Endothelial cell of umbilical vein (primary cell): Measurements from ENCODE around the gene TEDC1. TPM values are rescaled to one million over a fixed set of nuclear protein-coding genes. Genes with fewer than 3 reads are reported as not detected.
A peak's percentile ranks its signal among the peaks of the same experiment; 100 is the strongest.

Experiments
- BruUV-seq: library from RNA; stranded (reverse); fragments of 400-500 nt; replicated peaks from 2 replicates; lab custom pipeline; 2021; lab: Mats Ljungman, UMichigan
- CTCF ChIA-PET: fragments of 300-600, 350-600 bp; sonication (Branson Sonifier 250); formaldehyde crosslinking; loops from one replicate; lab custom pipeline; 2021; ENCODE audit warnings: antibody characterized with exemption, inconsistent platforms; lab: Charles Lee
- POLR2A ChIA-PET: fragments of 300-600, 350-600 bp; sonication (Branson Sonifier 250); formaldehyde crosslinking; loops from one replicate; lab custom pipeline; 2021; ENCODE audit warnings: antibody characterized with exemption, inconsistent platforms; lab: Charles Lee
- DNase-seq: peaks from one replicate; pipeline ENCODE4 v3.0.0-alpha.2; 2011; ENCODE audit warnings: low read depth, low spot score
- FAIRE-seq: peaks from 2 replicates; lab custom pipeline; 2011; peaks lifted over from hg19 to GRCh38; lab: Jason Lieb, UNC
- H2AFZ ChIP-seq: 2 replicates; pipeline ENCODE4 v1.6.0; 2012; ENCODE audit warnings: low read depth, low read length, control low read depth, inconsistent platforms
- H3K27ac ChIP-seq: 2 replicates; pipeline ENCODE4 v1.5.1; 2011; ENCODE audit warnings: low read depth, mild to moderate bottlenecking, control low read depth, low read length, moderate library complexity; ENCODE audit not compliant: insufficient read depth
- H3K27me3 ChIP-seq, 2 experiments: 2 replicates each; pipeline versions ENCODE4 v1.6.0 to v1.6.1; 2011; ENCODE audit warnings: low read length in 2 of 2, mixed read lengths in 1 of 2; ENCODE audit not compliant: control insufficient read depth in 2 of 2, insufficient read depth in 2 of 2
- H3K36me3 ChIP-seq, 2 experiments: 2 replicates in 1 of 2; 3 replicates in 1 of 2; pipeline ENCODE4 v1.5.1; 2011; ENCODE audit warnings: low read length in 2 of 2, mild to moderate bottlenecking in 1 of 2, moderate library complexity in 1 of 2; ENCODE audit not compliant: control insufficient read depth in 2 of 2, insufficient read depth in 2 of 2; ENCODE audit errors: extremely low read depth in 1 of 2
- H3K4me1 ChIP-seq: 3 replicates; pipeline ENCODE4 v1.5.1; 2011; ENCODE audit warnings: mild to moderate bottlenecking, low read length; ENCODE audit not compliant: control insufficient read depth, insufficient read depth; ENCODE audit errors: extremely low read depth
- H3K4me2 ChIP-seq: 2 replicates; pipeline ENCODE4 v1.6.1; 2011; ENCODE audit warnings: low read length, control low read depth, mixed read lengths; ENCODE audit not compliant: insufficient read depth
- H3K4me3 ChIP-seq, 3 experiments: fragments of 200-600 bp in 1 of 3; sonication (generic), shearing (Covaris generic) in 1 of 3; replicated peaks in 1 of 3; 2 replicates each; pipeline ENCODE4 v1.5.1; 2011 to 2016; ENCODE audit warnings: control low read depth in 3 of 3, low read length in 3 of 3, mild to moderate bottlenecking in 2 of 3, inconsistent platforms in 1 of 3, low read depth in 1 of 3, moderate library complexity in 1 of 3; ENCODE audit not compliant: insufficient read depth in 1 of 3
- H3K79me2 ChIP-seq: 2 replicates; pipeline ENCODE4 v1.6.0; 2012; ENCODE audit warnings: low read length, inconsistent platforms; ENCODE audit not compliant: control insufficient read depth, insufficient read depth
- H3K9ac ChIP-seq: replicated peaks from 2 replicates; pipeline ENCODE3; 2011; ENCODE audit warnings: low read length, control low read depth; ENCODE audit not compliant: insufficient read depth; ENCODE audit errors: extremely low read depth
- H3K9me1 ChIP-seq: replicated peaks from 3 replicates; pipeline ENCODE4 v1.6.0; 2011; ENCODE audit warnings: mild to moderate bottlenecking, low read length; ENCODE audit not compliant: control insufficient read depth, insufficient read depth; ENCODE audit errors: extremely low read depth
- H3K9me3 ChIP-seq: replicated peaks from 2 replicates; pipeline ENCODE4 v1.5.1; 2012; ENCODE audit warnings: low read length, inconsistent platforms; ENCODE audit not compliant: control insufficient read depth, insufficient read depth
- H4K20me1 ChIP-seq: replicated peaks from 2 replicates; pipeline ENCODE3; 2011; ENCODE audit warnings: mild to moderate bottlenecking, low read length; ENCODE audit not compliant: control insufficient read depth, insufficient read depth; ENCODE audit errors: extremely low read depth
- EZH2 ChIP-seq: IDR thresholded peaks from 2 replicates; pipeline ENCODE4 v1.6.1; 2012; ENCODE audit warnings: borderline replicate concordance, low read depth, mild to moderate bottlenecking, moderate library complexity, low read length, inconsistent platforms; ENCODE audit not compliant: severe bottlenecking
- GATA2 ChIP-seq: IDR thresholded peaks from 2 replicates; pipeline ENCODE4 v1.7.0; 2011; ENCODE audit warnings: low read depth, mild to moderate bottlenecking, moderate library complexity, mixed read lengths, low read length; ENCODE audit not compliant: insufficient read length, insufficient read depth
- JUN ChIP-seq: IDR thresholded peaks from 2 replicates; pipeline ENCODE4 v1.6.1; 2011; ENCODE audit warnings: borderline replicate concordance, low read depth; ENCODE audit not compliant: insufficient read length, insufficient read depth
- MYC ChIP-seq: IDR thresholded peaks from one replicate; pipeline ENCODE4 v1.6.1; 2011; ENCODE audit warnings: mild to moderate bottlenecking, low read depth, low read length
- POLR2A ChIP-seq: IDR thresholded peaks from 2 replicates; pipeline ENCODE4 v1.6.1; 2012; ENCODE audit warnings: low read depth, mild to moderate bottlenecking, control low read depth, low read length
- POLR2AphosphoS5 ChIP-seq: IDR thresholded peaks from 2 replicates; pipeline ENCODE4 v1.6.1; 2012; ENCODE audit warnings: low read depth, mild to moderate bottlenecking, control low read depth, low read length, moderate library complexity; ENCODE audit not compliant: insufficient read depth
- dilution Hi-C: fragments of 300-500 bp; cut with MboI; formaldehyde crosslinking; loops from one replicate; pipeline ENCODE4 v1.15.0; 2019; ENCODE audit warnings: low sequenced_read_pairs; ENCODE audit not compliant: extremely low pct_ligation_motif_present
- intact Hi-C: fragments of 100-400 bp; cut with micrococcal nuclease; formaldehyde crosslinking; loops from one replicate; pipeline ENCODE4 v1.10.0; 2022
- polyA plus RNA-seq, 4 experiments: library from polyadenylated mRNA; depleted of rRNA in 3 of 4; stranded (reverse) in 3 of 4; unstranded in 1 of 4; fragments of >200 nt; gene quantifications; 2 replicates each; pipeline versions ENCODE4 v1.2.1 to v1.2.3, GENCODE V29; 2011 to 2012; ENCODE audit warnings: missing spikeins in 1 of 4
- total RNA-seq: library from RNA; stranded (reverse); gene quantifications from 2 replicates; pipeline ENCODE4 v1.2.3, GENCODE V29; 2021
- TF ChIP-seq, protein P1 (sequence below), 2 donors: IDR thresholded peaks; 1 replicate in 1 of 2; 2 replicates in 1 of 2; pipeline ENCODE4 v1.5.1; 2011; ENCODE audit warnings: low read length in 2 of 2, mild to moderate bottlenecking in 2 of 2, moderate library complexity in 2 of 2, control low read depth in 1 of 2, inconsistent platforms in 1 of 2, low read depth in 1 of 2; ENCODE audit not compliant: insufficient read depth in 1 of 2; ENCODE audit errors: extremely low read depth in 1 of 2
- TF ChIP-seq, protein P2 (sequence below): IDR thresholded peaks from 2 replicates; pipeline ENCODE4 v1.6.1; 2011; ENCODE audit not compliant: insufficient read depth, insufficient read length

TEDC1 gene
- total and polyA plus RNA-seq, 2 donors (not counting 3 experiments of a cell fraction or from before 2014, with no cell fraction given): 16.5 to 25.3 TPM

DNA sequence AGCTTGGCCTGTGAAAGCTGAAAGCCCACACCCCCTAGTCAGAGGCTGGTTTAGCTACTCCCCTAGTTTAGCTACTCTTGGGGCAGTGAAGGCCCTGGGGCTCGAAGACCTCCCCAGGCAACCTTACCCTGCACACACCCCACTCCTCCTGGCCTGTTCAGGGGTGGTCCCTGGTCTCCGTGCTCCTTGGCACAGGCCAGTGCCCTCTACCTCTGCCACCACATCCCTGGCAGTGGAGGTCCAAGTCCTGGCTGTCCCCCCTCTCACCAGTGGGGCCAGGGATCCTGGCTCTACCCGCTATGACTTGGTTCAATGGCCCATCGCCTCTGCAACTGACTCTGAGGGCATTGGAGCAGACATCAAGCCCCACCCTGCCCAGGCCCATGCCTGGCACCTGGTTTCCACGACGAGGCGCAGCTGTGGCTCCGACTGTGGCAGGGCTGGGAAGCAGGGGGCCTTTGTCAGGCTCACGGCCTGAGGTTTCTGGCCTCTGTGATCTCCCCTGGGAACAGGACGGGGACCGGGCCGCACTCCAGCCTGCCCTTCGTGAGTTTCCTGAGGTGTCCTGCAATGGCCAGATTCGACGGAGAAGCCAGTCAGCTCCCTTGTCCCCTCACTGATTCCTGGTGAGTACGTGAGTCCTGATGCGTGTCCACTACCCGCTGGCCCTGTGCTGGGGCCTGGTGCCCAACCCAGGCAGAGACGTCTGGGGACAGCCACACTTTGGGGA is 41.0 kb downstream of the TEDC1 start:
- intact Hi-C loops (no loop called here), dilution Hi-C loops (no loop called here)
- Histone ChIP-seq H3K79me2 (no peaks in the 10 kb centered on the region), H2AFZ (no peak overlapping the region), H3K9me3 (no peaks in the 10 kb centered on the region), H3K4me2 (no peak overlapping the region), H4K20me1 (no peaks in the 10 kb centered on the region), H3K4me3 (no peak overlapping the region), H3K27ac (no peak overlapping the region), H3K9ac (no peak overlapping the region), H3K9me1 (no peaks in the 10 kb centered on the region), H3K36me3 (no peaks in the 10 kb centered on the region), H3K27me3 (peaks cover 0 to 2% of the 10 kb centered on the region in 2 experiments), H3K4me1 (peaks cover 15% of the 10 kb centered on the region)
- CTCF ChIA-PET: interaction anchor here (0.7 to 1.9 kb wide), 5 partner anchors 13 to 162 kb away, joined by 3 to 15 read pairs (median 5); no protein-coding TSS in a partner anchor
- no peak for TF ChIP-seq GATA2
- TF ChIP-seq MYC: no peak
- no TSS peak for BruUV-seq
- no peak for FAIRE-seq
- no peak for DNase-seq
- POLR2A ChIA-PET: no interaction called here

DNA sequence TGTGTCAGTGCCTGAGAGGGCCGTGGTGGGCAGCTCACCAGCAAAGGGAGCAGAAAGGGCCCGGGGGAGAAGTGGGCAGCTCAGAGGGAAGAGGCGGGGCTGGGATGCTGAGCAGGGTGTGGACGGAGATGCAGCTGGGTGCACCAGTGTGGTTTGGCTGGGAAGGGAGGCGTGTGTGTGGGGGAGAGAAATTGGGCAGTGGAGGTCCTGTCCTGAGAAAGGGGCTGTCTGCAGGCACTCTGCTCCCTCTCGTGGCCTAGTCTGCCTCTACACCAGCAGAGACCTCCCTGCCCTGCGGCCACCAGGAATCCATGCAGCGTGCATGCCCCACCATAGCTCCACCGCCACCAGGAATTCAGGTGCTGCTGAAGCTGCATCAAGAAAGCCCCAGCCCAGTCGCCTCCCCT is 41.7 kb downstream of the TEDC1 start:
- Histone ChIP-seq H3K9me3 (no peaks in the 10 kb centered on the region), H3K9ac (no peak overlapping the region), H3K36me3 (no peaks in the 10 kb centered on the region), H3K4me1 (peaks cover 9% of the 10 kb centered on the region), H3K27me3 (no peaks in the 10 kb centered on the region), H3K4me3 (no peak overlapping the region), H3K9me1 (no peaks in the 10 kb centered on the region), H3K79me2 (no peaks in the 10 kb centered on the region), H3K27ac (no peak overlapping the region), H3K4me2 (no peak overlapping the region), H2AFZ (no peak overlapping the region), H4K20me1 (no peaks in the 10 kb centered on the region)
- TF ChIP-seq, protein P1, sequence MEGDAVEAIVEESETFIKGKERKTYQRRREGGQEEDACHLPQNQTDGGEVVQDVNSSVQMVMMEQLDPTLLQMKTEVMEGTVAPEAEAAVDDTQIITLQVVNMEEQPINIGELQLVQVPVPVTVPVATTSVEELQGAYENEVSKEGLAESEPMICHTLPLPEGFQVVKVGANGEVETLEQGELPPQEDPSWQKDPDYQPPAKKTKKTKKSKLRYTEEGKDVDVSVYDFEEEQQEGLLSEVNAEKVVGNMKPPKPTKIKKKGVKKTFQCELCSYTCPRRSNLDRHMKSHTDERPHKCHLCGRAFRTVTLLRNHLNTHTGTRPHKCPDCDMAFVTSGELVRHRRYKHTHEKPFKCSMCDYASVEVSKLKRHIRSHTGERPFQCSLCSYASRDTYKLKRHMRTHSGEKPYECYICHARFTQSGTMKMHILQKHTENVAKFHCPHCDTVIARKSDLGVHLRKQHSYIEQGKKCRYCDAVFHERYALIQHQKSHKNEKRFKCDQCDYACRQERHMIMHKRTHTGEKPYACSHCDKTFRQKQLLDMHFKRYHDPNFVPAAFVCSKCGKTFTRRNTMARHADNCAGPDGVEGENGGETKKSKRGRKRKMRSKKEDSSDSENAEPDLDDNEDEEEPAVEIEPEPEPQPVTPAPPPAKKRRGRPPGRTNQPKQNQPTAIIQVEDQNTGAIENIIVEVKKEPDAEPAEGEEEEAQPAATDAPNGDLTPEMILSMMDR (IDR thresholded peaks at IDR 0.05; ENCODE audit: extremely low read depth in 1 of 2, insufficient read depth in 1 of 2, low read depth in 1 of 2, low read length in 2 of 2): peak; percentile 24 to 55
- TF ChIP-seq POLR2A: no peak
- TF ChIP-seq GATA2: no peak
- no peak for TF ChIP-seq JUN
- TF ChIP-seq, protein P2, sequence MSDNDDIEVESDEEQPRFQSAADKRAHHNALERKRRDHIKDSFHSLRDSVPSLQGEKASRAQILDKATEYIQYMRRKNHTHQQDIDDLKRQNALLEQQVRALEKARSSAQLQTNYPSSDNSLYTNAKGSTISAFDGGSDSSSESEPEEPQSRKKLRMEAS: no peak
- no peak for TF ChIP-seq POLR2AphosphoS5
- TF ChIP-seq EZH2: no peak
- dilution Hi-C loops (no loop called here), intact Hi-C loops (no loop called here)
- FAIRE-seq (no peak), DNase-seq (no peak)
- CTCF ChIA-PET: interaction anchor here (0.7 to 1.9 kb wide), 4 partner anchors 12 to 162 kb away, joined by 3 to 15 read pairs (median 6); no protein-coding TSS in a partner anchor
- POLR2A ChIA-PET: no interaction called here
- BruUV-seq: no TSS peak
